Endothelial cell of umbilical vein (primary cell): ENCODE results near the gene COMT. TPM values are rescaled to one million over a fixed set of nuclear protein-coding genes. Genes with fewer than 3 reads are reported as not detected.

Source experiments
- BruUV-seq: library from RNA; stranded (reverse); fragments of 400-500 nt; replicated peaks from 2 replicates; lab custom pipeline; 2021; lab: Mats Ljungman, UMichigan
- CTCF ChIA-PET: fragments of 300-600, 350-600 bp; sonication (Branson Sonifier 250); formaldehyde crosslinking; loops from one replicate; lab custom pipeline; 2021; ENCODE audit warnings: antibody characterized with exemption, inconsistent platforms; lab: Charles Lee
- POLR2A ChIA-PET: fragments of 300-600, 350-600 bp; sonication (Branson Sonifier 250); formaldehyde crosslinking; loops from one replicate; lab custom pipeline; 2021; ENCODE audit warnings: antibody characterized with exemption, inconsistent platforms; lab: Charles Lee
- DNase-seq: peaks from one replicate; pipeline ENCODE4 v3.0.0-alpha.2; 2011; ENCODE audit warnings: low read depth, low spot score
- FAIRE-seq: peaks from 2 replicates; lab custom pipeline; 2011; peaks lifted over from hg19 to GRCh38; lab: Jason Lieb, UNC
- H2AFZ ChIP-seq: 2 replicates; pipeline ENCODE4 v1.6.0; 2012; ENCODE audit warnings: low read depth, low read length, control low read depth, inconsistent platforms
- H3K27ac ChIP-seq: 2 replicates; pipeline ENCODE4 v1.5.1; 2011; ENCODE audit warnings: low read depth, mild to moderate bottlenecking, control low read depth, low read length, moderate library complexity; ENCODE audit not compliant: insufficient read depth
- H3K27me3 ChIP-seq, 2 experiments: 2 replicates each; pipeline versions ENCODE4 v1.6.0 to v1.6.1; 2011; ENCODE audit warnings: low read length in 2 of 2, mixed read lengths in 1 of 2; ENCODE audit not compliant: control insufficient read depth in 2 of 2, insufficient read depth in 2 of 2
- H3K36me3 ChIP-seq, 2 experiments: 2 replicates in 1 of 2; 3 replicates in 1 of 2; pipeline ENCODE4 v1.5.1; 2011; ENCODE audit warnings: low read length in 2 of 2, mild to moderate bottlenecking in 1 of 2, moderate library complexity in 1 of 2; ENCODE audit not compliant: control insufficient read depth in 2 of 2, insufficient read depth in 2 of 2; ENCODE audit errors: extremely low read depth in 1 of 2
- H3K4me1 ChIP-seq: 3 replicates; pipeline ENCODE4 v1.5.1; 2011; ENCODE audit warnings: mild to moderate bottlenecking, low read length; ENCODE audit not compliant: control insufficient read depth, insufficient read depth; ENCODE audit errors: extremely low read depth
- H3K4me2 ChIP-seq: 2 replicates; pipeline ENCODE4 v1.6.1; 2011; ENCODE audit warnings: low read length, control low read depth, mixed read lengths; ENCODE audit not compliant: insufficient read depth
- H3K4me3 ChIP-seq, 3 experiments: fragments of 200-600 bp in 1 of 3; sonication (generic), shearing (Covaris generic) in 1 of 3; replicated peaks in 1 of 3; 2 replicates each; pipeline ENCODE4 v1.5.1; 2011 to 2016; ENCODE audit warnings: control low read depth in 3 of 3, low read length in 3 of 3, mild to moderate bottlenecking in 2 of 3, inconsistent platforms in 1 of 3, low read depth in 1 of 3, moderate library complexity in 1 of 3; ENCODE audit not compliant: insufficient read depth in 1 of 3
- H3K79me2 ChIP-seq: 2 replicates; pipeline ENCODE4 v1.6.0; 2012; ENCODE audit warnings: low read length, inconsistent platforms; ENCODE audit not compliant: control insufficient read depth, insufficient read depth
- H3K9ac ChIP-seq: replicated peaks from 2 replicates; pipeline ENCODE3; 2011; ENCODE audit warnings: low read length, control low read depth; ENCODE audit not compliant: insufficient read depth; ENCODE audit errors: extremely low read depth
- H3K9me1 ChIP-seq: replicated peaks from 3 replicates; pipeline ENCODE4 v1.6.0; 2011; ENCODE audit warnings: mild to moderate bottlenecking, low read length; ENCODE audit not compliant: control insufficient read depth, insufficient read depth; ENCODE audit errors: extremely low read depth
- H3K9me3 ChIP-seq: replicated peaks from 2 replicates; pipeline ENCODE4 v1.5.1; 2012; ENCODE audit warnings: low read length, inconsistent platforms; ENCODE audit not compliant: control insufficient read depth, insufficient read depth
- H4K20me1 ChIP-seq: replicated peaks from 2 replicates; pipeline ENCODE3; 2011; ENCODE audit warnings: mild to moderate bottlenecking, low read length; ENCODE audit not compliant: control insufficient read depth, insufficient read depth; ENCODE audit errors: extremely low read depth
- EZH2 ChIP-seq: IDR thresholded peaks from 2 replicates; pipeline ENCODE4 v1.6.1; 2012; ENCODE audit warnings: borderline replicate concordance, low read depth, mild to moderate bottlenecking, moderate library complexity, low read length, inconsistent platforms; ENCODE audit not compliant: severe bottlenecking
- FOS ChIP-seq: IDR thresholded peaks from 2 replicates; pipeline ENCODE4 v1.6.1; 2011; ENCODE audit warnings: mild to moderate bottlenecking, low read length, moderate library complexity, borderline replicate concordance; ENCODE audit not compliant: insufficient read depth
- GATA2 ChIP-seq: IDR thresholded peaks from 2 replicates; pipeline ENCODE4 v1.7.0; 2011; ENCODE audit warnings: low read depth, mild to moderate bottlenecking, moderate library complexity, mixed read lengths, low read length; ENCODE audit not compliant: insufficient read length, insufficient read depth
- JUN ChIP-seq: IDR thresholded peaks from 2 replicates; pipeline ENCODE4 v1.6.1; 2011; ENCODE audit warnings: borderline replicate concordance, low read depth; ENCODE audit not compliant: insufficient read length, insufficient read depth
- MYC ChIP-seq: IDR thresholded peaks from one replicate; pipeline ENCODE4 v1.6.1; 2011; ENCODE audit warnings: mild to moderate bottlenecking, low read depth, low read length
- POLR2A ChIP-seq: IDR thresholded peaks from 2 replicates; pipeline ENCODE4 v1.6.1; 2012; ENCODE audit warnings: low read depth, mild to moderate bottlenecking, control low read depth, low read length
- POLR2AphosphoS5 ChIP-seq: IDR thresholded peaks from 2 replicates; pipeline ENCODE4 v1.6.1; 2012; ENCODE audit warnings: low read depth, mild to moderate bottlenecking, control low read depth, low read length, moderate library complexity; ENCODE audit not compliant: insufficient read depth
- dilution Hi-C: fragments of 300-500 bp; cut with MboI; formaldehyde crosslinking; loops from one replicate; pipeline ENCODE4 v1.15.0; 2019; ENCODE audit warnings: low sequenced_read_pairs; ENCODE audit not compliant: extremely low pct_ligation_motif_present
- intact Hi-C: fragments of 100-400 bp; cut with micrococcal nuclease; formaldehyde crosslinking; loops from one replicate; pipeline ENCODE4 v1.10.0; 2022
- polyA plus RNA-seq, 4 experiments: library from polyadenylated mRNA; depleted of rRNA in 3 of 4; stranded (reverse) in 3 of 4; unstranded in 1 of 4; fragments of >200 nt; gene quantifications; 2 replicates each; pipeline versions ENCODE4 v1.2.1 to v1.2.3, GENCODE V29; 2011 to 2012; ENCODE audit warnings: missing spikeins in 1 of 4
- total RNA-seq: library from RNA; stranded (reverse); gene quantifications from 2 replicates; pipeline ENCODE4 v1.2.3, GENCODE V29; 2021
- TF ChIP-seq, protein P1 (sequence below): IDR thresholded peaks from 2 replicates; pipeline ENCODE4 v1.6.1; 2011; ENCODE audit not compliant: insufficient read depth, insufficient read length

The COMT gene
- total and polyA plus RNA-seq, 2 donors (not counting 3 experiments of a cell fraction or from before 2014, with no cell fraction given): 221 to 537 TPM

DNA sequence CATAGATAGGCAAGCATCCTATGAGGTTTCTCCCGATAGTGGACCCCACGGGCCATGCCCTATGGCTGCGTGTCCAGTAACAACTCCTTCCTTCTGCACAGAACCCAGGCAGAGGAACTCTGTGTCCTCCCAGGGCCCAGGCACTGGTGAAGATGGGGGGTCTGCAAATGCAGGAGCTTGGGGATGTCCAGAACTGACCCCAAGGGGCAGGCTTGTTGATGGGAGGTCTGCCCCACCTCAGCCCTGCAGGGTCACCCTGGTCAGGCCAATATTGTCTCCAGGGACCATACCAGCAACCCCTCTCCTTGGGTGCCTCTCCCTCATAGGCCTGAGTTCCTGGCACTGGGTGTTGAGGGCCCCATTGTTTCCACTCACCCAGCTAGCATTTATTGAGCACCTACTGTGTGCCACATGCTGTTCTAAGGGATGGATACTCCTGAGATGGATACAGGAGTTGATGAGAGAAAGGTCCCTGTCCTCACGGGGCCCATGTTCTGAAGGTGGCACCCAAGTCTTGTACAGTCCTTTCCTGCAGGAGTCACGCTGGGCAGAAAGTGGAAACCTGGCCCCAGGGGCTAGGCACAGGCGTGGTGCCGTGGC, 26.4 kb downstream of the COMT start:
- Histone ChIP-seq H2AFZ (no peak overlapping the region), H3K9ac (no peak overlapping the region), H3K9me1 (no peaks in the 10 kb centered on the region), H4K20me1 (no peaks in the 10 kb centered on the region), H3K9me3 (no peaks in the 10 kb centered on the region), H3K4me3 (no peak overlapping the region), H3K4me1 (peaks cover 21% of the 10 kb centered on the region), H3K27ac (no peak overlapping the region), H3K4me2 (no peak overlapping the region), H3K27me3 (no peaks in the 10 kb centered on the region), H3K36me3 (peaks cover 9 to 58% of the 10 kb centered on the region in 2 experiments), H3K79me2 (no peaks in the 10 kb centered on the region)
- dilution Hi-C loops: no loop called here
- TF ChIP-seq GATA2: no peak
- CTCF ChIA-PET: interaction anchor here (12.2 kb wide), 1 partner anchor 45 kb away, joined by 304 read pairs; no protein-coding TSS in a partner anchor
- intact Hi-C loops: no loop called here
- POLR2A ChIA-PET: no interaction called here
- FAIRE-seq (no peak), DNase-seq (no peak)
- BruUV-seq: no TSS peak

DNA sequence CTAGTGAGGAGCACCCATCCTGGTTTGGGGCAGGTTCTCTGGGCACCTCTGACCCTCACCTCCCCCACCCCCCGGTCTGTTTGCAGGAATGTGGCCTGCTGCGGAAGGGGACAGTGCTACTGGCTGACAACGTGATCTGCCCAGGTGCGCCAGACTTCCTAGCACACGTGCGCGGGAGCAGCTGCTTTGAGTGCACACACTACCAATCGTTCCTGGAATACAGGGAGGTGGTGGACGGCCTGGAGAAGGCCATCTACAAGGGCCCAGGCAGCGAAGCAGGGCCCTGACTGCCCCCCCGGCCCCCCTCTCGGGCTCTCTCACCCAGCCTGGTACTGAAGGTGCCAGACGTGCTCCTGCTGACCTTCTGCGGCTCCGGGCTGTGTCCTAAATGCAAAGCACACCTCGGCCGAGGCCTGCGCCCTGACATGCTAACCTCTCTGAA, 26.9 kb downstream of the COMT start:
- H3K9ac ChIP-seq: no peak overlapping the region
- no peaks in the 10 kb centered on the region for H3K9me1 ChIP-seq
- no peak overlapping the region for H3K27ac ChIP-seq
- H3K36me3 ChIP-seq: peaks cover 11 to 60% of the 10 kb centered on the region in 2 experiments
- no peaks in the 10 kb centered on the region for H3K27me3 ChIP-seq
- dilution Hi-C loops: no loop called here
- H3K9me3 ChIP-seq: no peaks in the 10 kb centered on the region
- H3K4me2 ChIP-seq: no peak overlapping the region
- H3K79me2 ChIP-seq: no peaks in the 10 kb centered on the region
- TF ChIP-seq POLR2AphosphoS5 (no peak), GATA2 (no peak), EZH2 (no peak), FOS (no peak), POLR2A (no peak), JUN (no peak), MYC (no peak)
- TF ChIP-seq, protein P1, sequence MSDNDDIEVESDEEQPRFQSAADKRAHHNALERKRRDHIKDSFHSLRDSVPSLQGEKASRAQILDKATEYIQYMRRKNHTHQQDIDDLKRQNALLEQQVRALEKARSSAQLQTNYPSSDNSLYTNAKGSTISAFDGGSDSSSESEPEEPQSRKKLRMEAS: no peak
- ChIA-PET POLR2A (no interaction called here), CTCF (interaction anchor here (1.6 to 12.2 kb wide), 2 partner anchors 15 to 44 kb away, joined by 6 to 304 read pairs; no protein-coding TSS in a partner anchor)
- H3K4me3 ChIP-seq: no peak overlapping the region
- no peak for DNase-seq
- H3K4me1 ChIP-seq: peaks cover 15% of the 10 kb centered on the region
- intact Hi-C loops: no loop called here
- H4K20me1 ChIP-seq: no peaks in the 10 kb centered on the region
- BruUV-seq: TSS peak; percentile 44
- no peak for FAIRE-seq
- H2AFZ ChIP-seq: no peak overlapping the region
